AG09319 (cell line): ENCODE data around the gene KCNJ9.

Experiments used
- DNase-seq: peaks from one replicate; pipeline ENCODE4 v3.0.0-alpha.2; 2010; ENCODE audit warnings: low read depth; ENCODE audit errors: extremely low read depth
- CTCF ChIP-seq: IDR thresholded peaks from 2 replicates; pipeline ENCODE4 v1.5.1; 2011; ENCODE audit warnings: low read depth, mild to moderate bottlenecking, inconsistent platforms, low read length, moderate library complexity

Gene KCNJ9

GRCh38 chr1:160056648-160057169 is 24.6 kb upstream of the KCNJ9 start:
- no peak for TF ChIP-seq CTCF
- DNase-seq = no peak

DNA sequence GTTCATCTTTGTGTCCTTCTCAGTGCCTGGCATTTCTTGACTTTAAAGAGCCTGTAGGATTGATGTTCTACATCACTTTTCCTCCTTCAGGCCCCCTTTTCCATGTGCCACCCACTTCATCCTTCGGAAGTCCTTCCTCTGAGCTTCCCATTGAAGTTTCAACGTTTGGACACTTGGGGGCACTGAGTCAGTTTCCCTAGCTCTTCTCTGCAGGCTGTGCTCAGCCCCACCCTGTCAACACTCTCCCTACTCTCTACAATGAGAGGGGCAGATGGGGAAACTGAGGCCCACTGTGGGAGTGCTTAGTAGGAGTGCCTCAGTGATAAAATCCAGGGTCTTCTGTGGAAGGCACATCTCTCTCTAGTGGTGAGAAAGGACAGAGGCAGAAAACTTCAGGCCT is 23.3 kb upstream of the KCNJ9 start:
- TF ChIP-seq CTCF = peak; percentile 15

GRCh38 chr1:160061369-160062229 is 19.7 kb upstream of the KCNJ9 start:
- TF ChIP-seq CTCF = no peak

More for the DNA sequence above, 23.3 kb upstream of the KCNJ9 start:
- no peak for DNase-seq

GRCh38 chr1:160062230-160062532 is 19.2 kb upstream of the KCNJ9 start:
- no peak for TF ChIP-seq CTCF
- DNase-seq = no peak

More at GRCh38 chr1:160061369-160062229, 19.7 kb upstream of the KCNJ9 start:
- DNase-seq = no peak

DNA sequence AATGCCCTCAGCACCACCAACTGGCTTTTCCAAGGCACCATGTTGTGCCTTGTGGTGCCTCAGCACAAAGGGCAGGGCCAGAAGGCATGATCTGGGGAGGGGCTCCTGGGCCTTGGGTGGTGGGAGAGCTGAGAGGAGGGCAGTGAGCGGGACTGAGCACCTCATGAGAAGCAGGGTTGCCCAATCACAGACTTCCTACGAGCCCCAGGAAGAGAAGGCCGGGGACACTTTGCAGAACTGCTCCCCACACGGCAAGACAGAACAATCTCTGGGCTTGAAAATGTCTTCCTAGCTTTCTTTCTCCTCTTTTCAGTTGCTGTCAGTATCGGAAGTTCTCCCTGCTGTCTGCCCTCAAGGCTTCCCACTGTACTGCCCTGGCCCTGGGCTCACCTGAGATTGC is 18.2 kb upstream of the KCNJ9 start:
- TF ChIP-seq CTCF = no peak
- no peak for DNase-seq

DNA sequence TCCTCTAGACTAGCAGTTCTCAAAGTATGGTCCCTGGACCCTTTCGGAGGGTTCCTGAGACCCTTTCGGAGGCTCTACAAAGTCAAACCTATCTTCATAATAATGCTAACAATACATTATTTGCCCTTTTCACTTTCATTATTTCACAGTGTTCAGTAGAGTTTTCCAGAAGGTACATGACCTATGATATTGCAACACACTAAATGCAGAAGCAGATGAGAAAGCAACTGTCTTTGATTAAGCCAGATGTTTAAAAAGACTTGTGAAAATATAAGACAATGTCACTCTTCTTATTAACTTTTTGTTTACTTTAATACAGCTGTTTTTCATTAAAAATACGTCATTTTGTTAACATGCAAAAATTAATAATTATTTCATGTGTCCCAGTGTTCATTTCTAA is 17.2 kb upstream of the KCNJ9 start:
- no peak for DNase-seq

More for the DNA sequence above, 17.2 kb upstream of the KCNJ9 start:
- TF ChIP-seq CTCF = no peak
